HL-60/S4 treated with phorbol 12-myristate 13-acetate at 8.2 ng/mL for 4 days and 3 days (cell line): Measurements from ENCODE around the gene ZNF217.
"Not testable (repeated sequence)": the region's sequence is repeated elsewhere in the genome, so short reads cannot be mapped to it uniquely, and the experiment has no call there.

ENCODE experiments used
- in situ Hi-C: fragments of 300-500 bp; cut with MboI; formaldehyde crosslinking; loops from 2 replicates; pipeline ENCODE4 v1.15.0; 2022; ENCODE audit warnings: low sequenced_read_pairs

ZNF217 gene

GRCh38 chr20:53622247-53623133 is 28.9 kb upstream of the ZNF217 start:
- in situ Hi-C loops, result no loop called here

- in situ Hi-C loops, result no loop called here
Measured at GRCh38 chr20:53621482-53622246, 28.0 kb upstream of the ZNF217 start.

GRCh38 chr20:53618490-53619000 is 24.9 kb upstream of the ZNF217 start:
- in situ Hi-C loops, result not testable (repeated sequence)

- in situ Hi-C loops, result no loop called here
Measured at GRCh38 chr20:53617791-53618489, 24.3 kb upstream of the ZNF217 start.

GRCh38 chr20:53616489-53616888 is 22.9 kb upstream of the ZNF217 start:
- in situ Hi-C loops, result not testable (repeated sequence)

GRCh38 chr20:53613748-53614147 is 20.1 kb upstream of the ZNF217 start:
- in situ Hi-C loops, result no loop called here

GRCh38 chr20:53612289-53612688 is 18.6 kb upstream of the ZNF217 start:
- in situ Hi-C loops, result not testable (repeated sequence)

GRCh38 chr20:53611449-53611894 is 17.8 kb upstream of the ZNF217 start:
- in situ Hi-C loops, result no loop called here

- in situ Hi-C loops, result no loop called here
Measured at GRCh38 chr20:53609491-53610445, 16.1 kb upstream of the ZNF217 start.

GRCh38 chr20:53608456-53609452 is 15.1 kb upstream of the ZNF217 start:
- in situ Hi-C loops, result no loop called here

- in situ Hi-C loops, result no loop called here
Measured at GRCh38 chr20:53608071-53608455, 14.4 kb upstream of the ZNF217 start.

GRCh38 chr20:53606364-53606985 is 12.8 kb upstream of the ZNF217 start:
- in situ Hi-C loops, result no loop called here

GRCh38 chr20:53605401-53605800 is 11.8 kb upstream of the ZNF217 start:
- in situ Hi-C loops, result not testable (repeated sequence)

- in situ Hi-C loops, result not testable (repeated sequence)
Measured at GRCh38 chr20:53604846-53605245, 11.2 kb upstream of the ZNF217 start.

GRCh38 chr20:53602661-53603060 is 9.0 kb upstream of the ZNF217 start:
- in situ Hi-C loops, result no loop called here

GRCh38 chr20:53599910-53600632 is 6.4 kb upstream of the ZNF217 start:
- in situ Hi-C loops, result no loop called here

GRCh38 chr20:53599378-53599777 is 5.7 kb upstream of the ZNF217 start:
- in situ Hi-C loops, result no loop called here

GRCh38 chr20:53599044-53599362 is 5.4 kb upstream of the ZNF217 start:
- in situ Hi-C loops, result no loop called here
